NCI-H2171 treated with DMSO at 0.1 percent for 48 hours (cell line): ENCODE measurements around the gene RUSF1.
A peak's percentile ranks its signal among the peaks of the same experiment; 100 is the strongest.
"Not testable (repeated sequence)": the region's sequence is repeated elsewhere in the genome, so short reads cannot be mapped to it uniquely, and the experiment has no call there.

ENCODE experiments used
- DNase-seq: peaks from one replicate; lab custom pipeline; 2025; lab: John Stamatoyannopoulos, UW

RUSF1 gene

DNA sequence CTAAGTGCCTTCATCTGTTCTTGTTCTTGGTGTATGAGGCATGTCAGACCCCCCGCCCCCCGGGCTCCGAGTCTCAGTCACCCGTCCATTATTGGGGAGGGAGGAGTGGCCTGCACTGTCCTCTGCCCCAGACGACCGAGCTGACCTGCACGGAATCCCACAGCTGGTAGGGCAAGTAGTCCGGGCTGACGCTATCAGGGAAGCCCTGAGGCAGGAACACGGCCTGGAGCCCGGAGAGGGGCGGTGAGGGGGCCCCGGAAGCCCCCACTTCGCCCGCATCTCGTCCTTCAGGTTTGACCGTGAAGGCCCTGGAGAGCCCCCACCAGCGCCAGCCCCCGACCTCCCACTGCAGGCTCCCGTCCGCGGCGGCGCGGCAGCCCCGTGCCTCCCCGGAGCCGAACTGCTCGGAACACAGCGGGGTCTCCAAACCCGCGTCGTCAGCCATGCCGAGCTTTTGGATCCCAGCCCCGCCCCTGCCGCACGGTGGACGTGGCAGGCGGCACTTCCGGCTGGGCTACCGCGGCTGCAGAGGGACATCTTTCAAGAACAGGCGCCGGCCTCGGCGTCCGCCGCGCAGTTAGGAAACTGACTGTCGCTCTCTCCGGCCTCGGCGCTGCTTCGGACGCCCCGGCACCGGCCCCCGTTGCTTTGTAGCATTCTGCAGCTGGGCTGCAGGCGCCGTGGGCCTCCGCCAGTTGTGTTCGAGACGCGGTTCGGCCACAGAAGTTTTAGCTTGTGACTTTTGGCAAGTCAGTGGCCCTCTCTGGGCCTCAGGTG, at the start of gene RUSF1:
Gene RUSF1 (minus strand): TSS at position 463 of the 777 bp plus-strand sequence. CDS start 18 bp downstream, at position 445.
- DNase-seq: peak; percentile 73

- DNase-seq: no peak
Measured at GRCh38 chr16:31542763-31543162, 34.6 kb upstream of the RUSF1 start.

GRCh38 chr16:31539762-31540161, 31.6 kb upstream of the RUSF1 start:
- DNase-seq: not testable (repeated sequence)

GRCh38 chr16:31538243-31538598, 30.0 kb upstream of the RUSF1 start:
- DNase-seq: not testable (repeated sequence)

DNA sequence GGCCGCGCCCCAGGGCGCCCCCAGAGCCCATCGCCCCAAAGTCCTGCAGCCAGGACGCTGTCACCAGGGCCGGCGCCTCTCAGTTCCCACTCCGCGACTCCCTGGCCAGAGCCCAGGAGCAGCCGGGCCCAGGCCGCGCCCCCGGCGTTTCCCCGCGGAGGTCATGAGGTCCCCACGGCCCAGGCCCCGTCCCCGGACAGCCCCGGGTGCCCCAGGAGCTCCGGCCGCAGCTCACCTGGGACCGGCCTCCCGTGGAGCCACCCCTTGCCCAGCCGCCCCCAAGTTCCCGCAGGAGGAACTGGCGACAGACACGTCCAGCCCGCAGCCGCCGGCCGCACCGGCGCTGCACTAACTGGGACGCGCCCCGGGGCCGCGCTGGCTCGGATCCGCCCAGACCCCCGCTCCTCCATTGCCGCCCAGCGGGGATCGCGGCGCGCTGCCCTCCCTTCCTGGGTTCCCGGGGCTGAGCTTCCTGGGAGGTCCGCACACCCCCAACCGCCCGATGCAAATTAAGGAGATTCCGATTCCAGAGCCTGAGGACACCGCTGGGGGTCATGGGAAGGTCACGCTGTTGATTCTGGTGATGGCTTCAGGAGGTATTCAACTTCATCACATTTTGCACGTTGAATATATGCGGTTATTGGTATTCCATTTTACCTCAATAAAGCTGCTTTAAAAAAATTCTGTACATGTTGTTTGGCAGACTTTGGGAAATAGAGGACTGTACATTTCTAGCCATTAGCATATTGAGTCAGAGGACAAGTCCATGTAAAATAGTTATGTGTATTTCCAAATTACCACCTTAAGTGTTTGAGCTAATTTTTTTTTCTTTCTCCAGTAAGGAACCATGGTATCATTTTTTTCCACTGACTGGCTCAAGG, 29.4 kb upstream of the RUSF1 start:
- no peak for DNase-seq

- no peak for DNase-seq
Measured at GRCh38 chr16:31536804-31537361, 28.7 kb upstream of the RUSF1 start.

GRCh38 chr16:31535737-31536136, 27.5 kb upstream of the RUSF1 start:
- DNase-seq: no peak

DNA sequence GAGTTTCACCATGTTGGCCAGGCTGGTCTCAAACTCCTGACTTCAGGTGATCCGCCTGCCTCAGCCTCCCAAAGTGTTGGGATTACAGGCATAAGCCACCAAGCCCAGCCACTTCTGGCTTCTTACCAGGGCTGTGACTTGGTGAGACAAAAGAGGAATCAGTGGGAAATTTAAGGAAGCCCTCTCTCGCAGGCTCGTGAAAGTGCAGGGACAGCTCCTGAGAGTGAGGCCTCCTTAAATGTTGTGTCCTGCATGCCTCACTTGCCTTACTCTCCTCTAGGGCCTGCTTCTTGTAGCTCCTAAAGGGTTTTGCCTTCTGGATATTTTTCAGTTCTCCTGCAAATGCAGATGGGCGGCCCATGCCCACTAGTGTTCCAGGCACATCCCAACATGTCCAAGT, 24.7 kb upstream of the RUSF1 start:
- DNase-seq: no peak

DNA sequence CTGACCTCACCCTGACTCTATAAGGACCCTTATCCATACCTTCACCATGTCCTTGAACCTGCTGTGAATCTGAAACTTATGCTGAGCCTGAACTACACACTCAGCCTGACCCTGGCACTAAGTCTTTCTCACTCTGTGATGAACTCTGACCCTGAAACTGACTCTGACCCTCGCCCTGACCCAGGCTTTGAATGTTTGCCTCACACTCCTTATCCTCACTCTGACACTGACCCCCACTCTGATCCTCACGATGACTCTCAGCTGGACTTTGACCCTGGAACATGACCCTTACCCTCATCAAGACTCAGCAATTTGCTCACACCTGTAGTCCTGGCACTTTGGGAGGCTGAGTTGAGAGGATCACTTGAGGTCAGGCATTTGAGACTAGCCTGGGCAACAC, 23.9 kb upstream of the RUSF1 start:
- no peak for DNase-seq

- DNase-seq: no peak
Measured at GRCh38 chr16:31531096-31531495, 22.9 kb upstream of the RUSF1 start.

DNA sequence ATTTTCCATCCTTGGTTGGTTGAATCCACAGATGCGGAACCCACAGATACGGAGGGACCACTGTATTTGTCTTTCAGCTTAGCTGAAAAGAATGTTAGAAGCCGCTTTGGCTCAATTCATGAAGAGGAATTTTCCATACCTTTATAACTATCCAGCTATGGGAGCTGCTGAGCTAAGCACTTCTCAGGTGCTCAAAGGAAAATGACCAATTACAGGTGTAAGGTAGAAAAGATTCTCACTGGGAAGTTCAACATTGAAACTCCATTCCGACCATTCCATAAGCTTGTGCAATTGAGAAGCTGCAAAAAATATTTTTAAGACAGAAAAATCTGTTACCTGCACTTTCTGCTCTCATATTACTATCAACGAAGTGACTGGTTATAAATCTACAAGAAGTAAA, 22.2 kb upstream of the RUSF1 start:
- DNase-seq: no peak

GRCh38 chr16:31529937-31530312, 21.7 kb upstream of the RUSF1 start:
- no peak for DNase-seq

- DNase-seq: no peak
Measured at GRCh38 chr16:31529108-31529936, 21.1 kb upstream of the RUSF1 start.

GRCh38 chr16:31528523-31529107, 20.4 kb upstream of the RUSF1 start:
- no peak for DNase-seq

- no peak for DNase-seq
Measured at GRCh38 chr16:31527734-31528274, 19.6 kb upstream of the RUSF1 start, which contains the start of gene AHSP. Gene AHSP, plus strand, starts transcription at chr16:31527900. Its CDS starts 240 bp downstream, at chr16:31528140.

DNA sequence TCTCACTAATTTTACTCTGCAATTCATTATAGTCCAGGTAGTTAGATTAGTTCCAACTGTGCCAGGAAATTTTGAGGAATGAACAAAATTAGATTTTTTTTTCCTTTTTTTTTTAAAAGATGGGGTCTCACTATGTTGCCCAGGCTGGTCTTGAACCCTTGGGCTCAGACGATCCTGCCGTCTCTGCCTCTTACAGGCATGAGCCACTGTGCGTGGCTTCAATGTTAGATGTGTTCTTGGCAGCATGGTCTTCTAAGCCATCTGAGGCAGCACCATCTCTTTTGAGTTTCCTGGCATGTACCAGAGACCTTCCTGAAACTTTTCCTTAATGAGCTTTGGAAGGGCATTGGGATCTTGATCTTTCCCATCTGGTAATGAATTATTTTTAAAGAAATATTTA, 16.9 kb upstream of the RUSF1 start:
- no peak for DNase-seq

GRCh38 chr16:31523768-31524167, 15.6 kb upstream of the RUSF1 start:
- DNase-seq: not testable (repeated sequence)

DNA sequence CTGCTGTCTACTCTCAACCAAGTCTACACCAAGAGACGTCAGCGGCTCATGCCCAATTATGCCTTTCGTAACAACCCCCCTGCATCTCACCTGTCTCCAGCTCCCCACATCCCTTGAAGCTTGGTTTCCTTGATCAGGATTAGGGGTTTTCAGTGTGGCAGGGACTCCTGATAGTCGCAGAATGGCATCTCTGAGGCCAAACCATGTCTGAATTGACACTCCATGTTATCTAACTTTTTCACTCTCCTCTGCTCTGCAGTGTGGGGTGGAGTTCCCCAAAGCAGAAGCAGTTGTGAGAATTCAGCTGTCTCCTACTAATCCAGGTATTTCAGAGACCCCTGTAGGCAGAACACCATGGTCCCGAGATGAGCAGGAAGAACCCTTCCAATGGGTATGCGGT, 13.9 kb upstream of the RUSF1 start:
- no peak for DNase-seq

GRCh38 chr16:31521368-31521767, 13.2 kb upstream of the RUSF1 start:
- DNase-seq: no peak

GRCh38 chr16:31519759-31520431, 11.7 kb upstream of the RUSF1 start:
- DNase-seq: no peak
